ENCODE data around the gene SLC35G4.
A peak's percentile ranks its signal among the peaks of the same experiment; 100 is the strongest.
"Not testable (repeated sequence)": the region's sequence is repeated elsewhere in the genome, so short reads cannot be mapped to it uniquely, and the experiment has no call there.

SLC35G4 gene

DNA sequence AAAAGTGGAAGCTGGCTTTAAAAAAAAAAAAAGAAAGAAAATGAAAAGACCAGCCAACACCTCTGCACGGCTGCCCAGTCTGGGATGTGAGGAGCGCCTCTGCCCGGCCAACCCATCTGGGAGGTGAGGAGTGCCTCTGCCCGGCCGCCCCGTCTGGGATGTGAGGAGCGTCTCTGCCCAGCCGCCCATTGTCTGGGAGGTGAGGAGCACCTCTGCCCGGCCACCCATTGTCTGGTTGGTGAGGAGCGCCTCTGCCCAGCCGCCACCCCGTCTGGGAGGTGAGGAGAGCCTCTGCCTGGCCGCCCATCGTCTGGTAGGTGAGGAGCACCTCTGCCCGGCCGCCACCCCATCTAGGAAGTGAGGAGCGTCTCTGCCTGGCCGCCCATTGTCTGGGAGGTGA is 3.7 kb downstream of the SLC35G4 start:
- not testable (repeated sequence) for H3K36me3 ChIP-seq (ENCODE audit: insufficient read depth, low read length); H3K27ac ChIP-seq (ENCODE audit: low read depth, low read length); H3K4me1 ChIP-seq (ENCODE audit: control insufficient read depth, insufficient read depth, low read length, unreplicated experiment)

DNA sequence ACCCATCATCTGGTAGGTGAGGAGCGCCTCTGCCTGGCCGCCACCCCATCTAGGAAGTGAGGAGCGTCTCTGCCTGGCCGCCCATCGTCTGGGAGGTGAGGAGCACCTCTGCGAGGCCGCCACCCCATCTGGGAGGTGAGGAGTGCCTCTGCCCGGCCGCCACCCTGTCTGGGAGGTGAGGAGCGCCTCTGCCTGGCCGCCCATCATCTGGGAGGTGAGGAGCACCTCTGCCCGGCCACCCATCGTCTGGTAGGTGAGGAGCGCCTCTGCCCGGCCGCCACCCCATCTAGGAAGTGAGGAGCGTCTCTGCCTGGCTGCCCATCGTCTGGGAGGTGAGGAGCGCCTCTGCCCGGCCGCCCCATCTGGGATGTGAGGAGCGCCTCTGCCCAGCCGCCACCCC is 4.2 kb downstream of the SLC35G4 start:
- not testable (repeated sequence) for H3K36me3 ChIP-seq (ENCODE audit: insufficient read depth, low read length); H3K4me3 ChIP-seq (ENCODE audit: low read depth, low read length); H3K27me3 ChIP-seq (ENCODE audit: insufficient read depth, low read length); H3K79me2 ChIP-seq (ENCODE audit: control insufficient read depth, insufficient read depth, low read length, unreplicated experiment); H3K27ac ChIP-seq (ENCODE audit: low read depth, low read length); H2AFZ ChIP-seq (ENCODE audit: low read length, unreplicated experiment); H3K4me1 ChIP-seq (ENCODE audit: control insufficient read depth, insufficient read depth, low read length, unreplicated experiment)

More for the DNA sequence above, 3.7 kb downstream of the SLC35G4 start:
- H3K79me2 ChIP-seq (ENCODE audit: control insufficient read depth, insufficient read depth, low read length, unreplicated experiment); H3K27me3 ChIP-seq (ENCODE audit: insufficient read depth, low read length); H2AFZ ChIP-seq (ENCODE audit: low read length, unreplicated experiment); H3K4me3 ChIP-seq (ENCODE audit: low read depth, low read length): not testable (repeated sequence)

DNA sequence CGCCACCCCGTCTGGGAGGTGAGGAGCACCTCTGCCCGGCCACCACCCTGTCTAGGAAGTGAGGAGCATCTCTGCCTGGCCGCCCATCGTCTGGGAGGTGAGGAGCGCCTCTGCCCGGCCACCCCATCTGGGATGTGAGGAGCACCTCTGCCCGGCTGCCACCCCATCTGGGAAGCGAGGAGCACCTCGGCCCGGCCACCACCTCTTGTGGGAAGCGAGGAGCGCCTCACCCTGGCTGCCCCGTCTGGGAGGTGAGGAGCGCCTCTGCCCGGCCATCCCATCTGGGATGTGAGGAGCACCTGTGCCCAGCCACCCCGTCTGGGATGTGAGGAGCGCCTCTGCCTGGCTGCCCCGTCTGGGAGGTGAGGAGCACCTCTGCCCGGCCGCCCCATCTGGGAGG is 4.6 kb downstream of the SLC35G4 start:
- not testable (repeated sequence) for H3K4me1 ChIP-seq (ENCODE audit: control insufficient read depth, insufficient read depth, low read length, unreplicated experiment); H3K36me3 ChIP-seq (ENCODE audit: insufficient read depth, low read length); H2AFZ ChIP-seq (ENCODE audit: low read length, unreplicated experiment); H3K79me2 ChIP-seq (ENCODE audit: control insufficient read depth, insufficient read depth, low read length, unreplicated experiment); H3K27ac ChIP-seq (ENCODE audit: low read depth, low read length); H3K27me3 ChIP-seq (ENCODE audit: insufficient read depth, low read length); H3K4me3 ChIP-seq (ENCODE audit: low read depth, low read length)

DNA sequence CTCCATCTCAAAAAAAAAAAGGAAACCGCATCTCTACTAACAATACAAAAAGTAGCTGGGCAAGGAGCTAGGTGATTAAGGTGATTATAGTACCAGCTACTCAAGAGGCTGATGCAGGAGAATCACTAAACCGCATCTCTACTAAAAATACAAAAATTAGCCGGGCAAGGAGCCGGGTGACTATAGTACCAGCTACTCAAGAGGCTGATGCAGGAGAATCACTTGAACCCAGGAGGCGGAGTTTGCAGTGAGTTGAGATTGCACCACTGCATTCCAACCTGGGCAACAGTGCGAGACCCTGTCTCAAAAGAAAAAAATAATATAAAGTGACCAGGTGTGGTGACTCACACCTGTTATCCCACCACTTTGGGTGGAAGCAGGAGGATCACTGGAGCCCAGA is 5.6 kb downstream of the SLC35G4 start:
- not testable (repeated sequence) for H3K27me3 ChIP-seq (ENCODE audit: insufficient read depth, low read length); H3K4me3 ChIP-seq (ENCODE audit: low read depth, low read length); H3K36me3 ChIP-seq (ENCODE audit: insufficient read depth, low read length); H3K4me1 ChIP-seq (ENCODE audit: control insufficient read depth, insufficient read depth, low read length, unreplicated experiment); H3K27ac ChIP-seq (ENCODE audit: low read depth, low read length); H3K79me2 ChIP-seq (ENCODE audit: control insufficient read depth, insufficient read depth, low read length, unreplicated experiment); H2AFZ ChIP-seq (ENCODE audit: low read length, unreplicated experiment)

DNA sequence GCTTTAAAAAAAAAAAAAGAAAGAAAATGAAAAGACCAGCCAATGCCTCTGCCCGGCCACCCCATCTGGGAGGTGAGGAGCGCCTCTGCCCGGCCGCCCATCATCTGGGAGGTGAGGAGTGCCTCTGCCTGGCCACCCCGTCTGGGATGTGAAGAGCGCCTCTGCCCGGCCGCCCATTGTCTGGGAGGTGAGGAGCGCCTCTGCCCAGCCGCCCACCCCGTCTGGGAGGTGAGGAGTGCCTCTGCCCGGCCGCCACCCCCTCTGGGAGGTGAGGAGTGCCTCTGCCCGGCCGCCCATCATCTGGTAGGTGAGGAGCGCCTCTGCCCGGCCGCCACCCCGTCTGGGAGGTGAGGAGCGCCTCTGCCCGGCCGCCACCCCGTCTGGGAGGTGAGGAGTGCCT is 37.9 kb downstream of the SLC35G4 start:
- H3K79me2 ChIP-seq (ENCODE audit: control insufficient read depth, insufficient read depth, low read length, unreplicated experiment); H3K4me3 ChIP-seq (ENCODE audit: low read depth, low read length); H3K27ac ChIP-seq (ENCODE audit: low read depth, low read length); H3K36me3 ChIP-seq (ENCODE audit: insufficient read depth, low read length); H2AFZ ChIP-seq (ENCODE audit: low read length, unreplicated experiment); H3K4me1 ChIP-seq (ENCODE audit: control insufficient read depth, insufficient read depth, low read length, unreplicated experiment): not testable (repeated sequence)
- H3K27me3 ChIP-seq (ENCODE audit: insufficient read depth, low read length), result peaks cover 37% of the 10 kb centered on the region

DNA sequence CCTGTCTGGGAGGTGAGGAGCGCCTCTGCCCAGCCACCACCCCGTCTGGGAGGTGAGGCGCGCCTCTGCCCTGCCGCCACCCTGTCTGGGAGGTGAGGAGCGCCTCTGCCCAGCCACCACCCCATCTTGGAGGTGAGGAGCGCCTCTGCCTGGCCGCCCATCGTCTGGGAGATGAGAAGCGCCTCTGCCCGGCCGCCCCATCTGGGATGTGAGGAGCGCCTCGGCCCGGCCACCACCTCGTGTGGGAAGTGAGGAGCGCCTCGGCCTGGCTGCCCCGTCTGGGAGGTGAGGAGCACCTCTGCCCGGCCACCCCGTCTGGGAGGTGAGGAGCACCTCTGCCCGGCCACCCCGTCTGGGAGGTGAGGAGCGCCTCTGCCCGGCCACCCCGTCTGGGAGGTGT is 38.4 kb downstream of the SLC35G4 start:
- not testable (repeated sequence) for H3K36me3 ChIP-seq (ENCODE audit: insufficient read depth, low read length); H3K4me3 ChIP-seq (ENCODE audit: low read depth, low read length)

DNA sequence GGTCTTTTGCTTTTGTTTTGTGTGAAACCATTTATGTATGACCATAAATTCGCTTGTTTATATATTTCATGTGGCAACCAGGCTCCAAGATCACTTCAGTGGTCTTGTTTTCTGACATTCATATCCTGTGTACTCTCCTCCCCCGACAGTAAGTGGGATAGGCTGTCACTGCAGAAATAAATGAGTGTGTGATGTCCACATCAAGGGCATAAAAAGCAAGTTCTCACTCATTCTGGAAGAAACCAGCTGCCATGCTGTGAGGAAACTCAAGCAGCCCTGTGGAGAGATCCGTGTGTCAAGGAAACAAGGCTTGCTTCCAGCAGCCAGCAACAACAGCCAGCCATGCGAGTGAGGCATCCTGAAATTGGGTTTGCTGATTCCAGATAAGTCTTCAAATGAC is 40.4 kb downstream of the SLC35G4 start:
- Histone ChIP-seq H3K36me3 (ENCODE audit: insufficient read depth, low read length) (no peaks in the 10 kb centered on the region), H3K27me3 (ENCODE audit: insufficient read depth, low read length) (peaks cover 56% of the 10 kb centered on the region), H2AFZ (ENCODE audit: low read length, unreplicated experiment) (no peak overlapping the region), H3K79me2 (ENCODE audit: control insufficient read depth, insufficient read depth, low read length, unreplicated experiment) (no peaks in the 10 kb centered on the region), H3K27ac (ENCODE audit: low read depth, low read length) (no peak overlapping the region), H3K4me3 (ENCODE audit: low read depth, low read length) (no peak overlapping the region), H3K4me1 (ENCODE audit: control insufficient read depth, insufficient read depth, low read length, unreplicated experiment) (no peaks in the 10 kb centered on the region)

More for the DNA sequence above, 38.4 kb downstream of the SLC35G4 start:
- H3K79me2 ChIP-seq (ENCODE audit: control insufficient read depth, insufficient read depth, low read length, unreplicated experiment); H3K27ac ChIP-seq (ENCODE audit: low read depth, low read length); H2AFZ ChIP-seq (ENCODE audit: low read length, unreplicated experiment); H3K4me1 ChIP-seq (ENCODE audit: control insufficient read depth, insufficient read depth, low read length, unreplicated experiment): not testable (repeated sequence)
- peaks cover 37% of the 10 kb centered on the region for H3K27me3 ChIP-seq (ENCODE audit: insufficient read depth, low read length)

DNA sequence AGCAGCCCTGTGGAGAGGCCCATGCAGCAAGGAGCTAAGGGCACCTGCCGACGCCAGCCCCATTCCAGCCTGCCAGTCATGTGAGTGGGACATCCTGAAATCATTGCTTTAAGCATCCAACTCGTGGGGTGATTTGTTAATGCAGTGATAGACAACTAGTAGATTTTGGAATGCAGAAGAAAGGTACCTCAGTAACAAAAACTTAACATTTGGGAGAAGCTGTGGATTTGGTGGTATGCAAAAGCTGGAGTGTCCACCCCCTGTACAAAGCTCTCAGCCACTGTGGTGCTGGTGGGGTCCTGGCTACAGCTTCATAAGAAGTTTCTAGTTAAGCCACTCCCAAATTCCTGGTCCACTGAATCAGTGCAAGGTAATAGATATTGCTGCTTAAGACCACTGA is 42.5 kb downstream of the SLC35G4 start:
- Histone ChIP-seq H3K79me2 (ENCODE audit: control insufficient read depth, insufficient read depth, low read length, unreplicated experiment) (no peaks in the 10 kb centered on the region), H2AFZ (ENCODE audit: low read length, unreplicated experiment) (no peak overlapping the region), H3K27me3 (ENCODE audit: insufficient read depth, low read length) (peaks cover 63% of the 10 kb centered on the region), H3K4me1 (ENCODE audit: control insufficient read depth, insufficient read depth, low read length, unreplicated experiment) (no peaks in the 10 kb centered on the region), H3K4me3 (ENCODE audit: low read depth, low read length) (no peak overlapping the region), H3K27ac (ENCODE audit: low read depth, low read length) (no peak overlapping the region), H3K36me3 (ENCODE audit: insufficient read depth, low read length) (no peaks in the 10 kb centered on the region)

DNA sequence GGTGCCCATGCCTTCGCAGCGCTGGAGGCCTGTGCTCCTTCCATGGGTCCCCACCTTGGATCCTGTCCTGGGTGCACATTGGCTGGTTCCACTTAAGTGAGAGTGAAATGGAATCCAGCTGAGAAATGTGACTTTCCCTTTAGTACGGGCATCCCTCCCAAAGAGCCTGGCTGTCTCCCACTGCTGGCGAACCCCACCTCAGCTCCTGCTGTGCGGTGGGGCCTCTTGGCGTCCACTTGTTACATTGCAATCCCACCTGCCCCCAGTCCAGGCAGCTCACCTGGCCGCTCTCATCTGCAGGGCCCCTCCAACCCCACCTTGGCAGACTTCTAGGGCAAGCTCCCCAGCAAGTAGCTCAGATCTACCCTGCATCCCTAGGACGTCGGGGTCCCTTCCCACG is 44.1 kb downstream of the SLC35G4 start:
- H3K4me3 ChIP-seq (ENCODE audit: low read depth, low read length), result no peak overlapping the region
- peaks cover 71% of the 10 kb centered on the region for H3K27me3 ChIP-seq (ENCODE audit: insufficient read depth, low read length)
- H3K79me2 ChIP-seq (ENCODE audit: control insufficient read depth, insufficient read depth, low read length, unreplicated experiment), result no peaks in the 10 kb centered on the region

DNA sequence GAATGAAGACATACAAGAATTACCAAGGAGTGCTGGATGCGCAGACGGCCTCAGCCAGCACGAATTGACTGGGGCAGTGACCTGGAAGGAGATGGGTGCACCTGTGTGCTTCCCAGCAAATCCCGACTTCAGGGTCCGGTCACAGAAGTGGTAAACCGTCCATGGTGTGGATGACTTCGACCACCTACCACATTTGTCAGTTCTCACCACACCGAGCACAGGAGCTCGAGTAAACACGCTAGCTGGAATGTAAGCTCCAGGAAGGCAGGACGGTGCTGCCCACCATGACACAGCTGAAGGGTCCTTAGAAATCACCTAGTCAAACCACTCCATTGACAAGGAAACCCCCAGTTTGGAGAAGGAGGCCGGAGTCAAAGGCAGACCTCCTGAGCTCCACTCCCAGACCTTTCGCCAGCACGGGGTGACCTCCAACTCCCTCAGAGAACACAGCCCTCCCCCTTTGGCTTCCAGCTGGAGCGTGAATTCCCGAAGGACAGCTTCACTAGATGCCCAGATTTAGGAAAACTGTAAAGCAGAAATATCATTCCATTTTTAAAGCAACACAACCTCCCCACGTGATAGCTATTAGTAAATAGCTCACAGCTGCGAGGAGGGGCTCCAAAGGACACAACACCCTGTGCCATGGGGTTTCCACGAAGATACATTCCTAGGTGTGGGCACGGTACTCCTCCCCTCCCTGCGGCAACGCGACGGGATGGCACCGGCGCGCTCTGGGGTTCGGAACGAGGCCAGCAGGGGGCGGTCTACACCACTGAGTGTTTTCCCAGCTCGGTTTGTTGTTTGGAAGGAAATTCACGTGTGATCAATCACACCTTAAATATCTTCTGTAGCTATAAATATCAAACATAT is 45.6 kb downstream of the SLC35G4 start:
- H3K27ac ChIP-seq (ENCODE audit: low read depth, low read length), result no peak overlapping the region
- H3K79me2 ChIP-seq (ENCODE audit: control insufficient read depth, insufficient read depth, low read length, unreplicated experiment), result no peaks in the 10 kb centered on the region
- peak overlapping the region; percentile 6; the same call in 1 of the 2 replicates for H3K4me3 ChIP-seq (ENCODE audit: low read depth, low read length)
- no peak overlapping the region for H2AFZ ChIP-seq (ENCODE audit: low read length, unreplicated experiment)
- no peaks in the 10 kb centered on the region for H3K36me3 ChIP-seq (ENCODE audit: insufficient read depth, low read length)
- no peaks in the 10 kb centered on the region for H3K4me1 ChIP-seq (ENCODE audit: control insufficient read depth, insufficient read depth, low read length, unreplicated experiment)
- peaks cover 71% of the 10 kb centered on the region for H3K27me3 ChIP-seq (ENCODE audit: insufficient read depth, low read length)

More for the DNA sequence above, 44.1 kb downstream of the SLC35G4 start:
- Histone ChIP-seq H3K4me1 (ENCODE audit: control insufficient read depth, insufficient read depth, low read length, unreplicated experiment) (no peaks in the 10 kb centered on the region), H3K36me3 (ENCODE audit: insufficient read depth, low read length) (no peaks in the 10 kb centered on the region), H3K27ac (ENCODE audit: low read depth, low read length) (no peak overlapping the region), H2AFZ (ENCODE audit: low read length, unreplicated experiment) (no peak overlapping the region)

DNA sequence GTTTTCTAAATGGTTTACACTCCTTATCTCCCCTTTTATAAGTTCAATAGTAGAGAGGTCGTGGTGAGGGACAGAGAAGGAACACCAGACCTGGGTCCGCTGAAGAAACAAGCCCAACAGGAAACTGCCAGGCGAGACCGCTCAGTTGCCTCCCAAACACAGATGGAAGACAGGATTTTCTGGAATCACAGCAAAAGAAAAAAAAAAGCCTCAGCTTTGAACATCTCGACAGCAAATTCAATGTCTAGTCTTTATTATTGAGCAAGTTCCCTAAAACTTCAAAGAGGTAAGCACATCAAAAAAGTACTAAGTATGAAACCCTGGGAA is 46.2 kb downstream of the SLC35G4 start:
- Histone ChIP-seq H3K4me3 (ENCODE audit: low read depth, low read length) (peak overlapping the region; percentile 6; the same call in 1 of the 2 replicates), H2AFZ (ENCODE audit: low read length, unreplicated experiment) (no peak overlapping the region), H3K27ac (ENCODE audit: low read depth, low read length) (no peak overlapping the region), H3K4me1 (ENCODE audit: control insufficient read depth, insufficient read depth, low read length, unreplicated experiment) (no peaks in the 10 kb centered on the region), H3K36me3 (ENCODE audit: insufficient read depth, low read length) (no peaks in the 10 kb centered on the region), H3K79me2 (ENCODE audit: control insufficient read depth, insufficient read depth, low read length, unreplicated experiment) (no peaks in the 10 kb centered on the region), H3K27me3 (ENCODE audit: insufficient read depth, low read length) (peaks cover 70% of the 10 kb centered on the region)
